GM23248 (cell line): Measurements from ENCODE around the gene SETBP1. TPM values are rescaled to one million over a fixed set of nuclear protein-coding genes. Genes with fewer than 3 reads are reported as not detected.

ENCODE experiments used
- DNase-seq: peaks from one replicate; pipeline ENCODE4 v3.0.0-alpha.2; 2015
- H2AFZ ChIP-seq: fragments of 200-600 bp; sonication (generic); 2 replicates; pipeline ENCODE4 v1.6.1; 2016; ENCODE audit warnings: antibody characterized with exemption
- H3F3A ChIP-seq: fragments of 200-600 bp; sonication (generic); 2 replicates; pipeline ENCODE4 v1.6.1; 2016; ENCODE audit warnings: mild to moderate bottlenecking, antibody characterized with exemption, mixed run types; ENCODE audit not compliant: insufficient read depth
- H3K27ac ChIP-seq: fragments of 200-600 bp; sonication (generic); 2 replicates; pipeline ENCODE4 v1.5.1; 2016; ENCODE audit warnings: mild to moderate bottlenecking
- H3K27me3 ChIP-seq: fragments of 200-600 bp; sonication (generic); replicated peaks from 2 replicates; pipeline ENCODE4 v1.6.1; 2016; ENCODE audit warnings: mild to moderate bottlenecking; ENCODE audit not compliant: insufficient read depth
- H3K36me3 ChIP-seq: fragments of 200-600 bp; sonication (generic); 2 replicates; pipeline ENCODE4 v1.6.1; 2016; ENCODE audit warnings: low read depth, mild to moderate bottlenecking
- H3K4me1 ChIP-seq: fragments of 200-600 bp; sonication (generic); 2 replicates; pipeline ENCODE4 v1.6.1; 2016; ENCODE audit warnings: mild to moderate bottlenecking; ENCODE audit not compliant: insufficient read depth
- H3K4me2 ChIP-seq: fragments of 200-600 bp; sonication (generic); one replicate; pipeline ENCODE4 v1.6.1; 2016; ENCODE audit warnings: mild to moderate bottlenecking; ENCODE audit not compliant: unreplicated experiment
- H3K4me3 ChIP-seq: fragments of 200-600 bp; sonication (generic); 2 replicates; pipeline ENCODE4 v1.5.1; 2016; ENCODE audit warnings: mild to moderate bottlenecking
- H3K79me2 ChIP-seq: fragments of 200-600 bp; sonication (generic); 2 replicates; pipeline ENCODE4 v1.6.1; 2016; ENCODE audit warnings: mild to moderate bottlenecking; ENCODE audit not compliant: insufficient read depth
- H3K9ac ChIP-seq: fragments of 200-600 bp; sonication (generic); 2 replicates; pipeline ENCODE4 v1.6.1; 2016; ENCODE audit warnings: mild to moderate bottlenecking
- H3K9me2 ChIP-seq: fragments of 200-600 bp; sonication (generic); 2 replicates; pipeline ENCODE4 v1.6.1; 2016; ENCODE audit warnings: mixed run types, mild to moderate bottlenecking, moderate library complexity; ENCODE audit not compliant: insufficient read depth
- H3K9me3 ChIP-seq: fragments of 200-600 bp; sonication (generic); one replicate; pipeline ENCODE4 v1.6.1; 2017; ENCODE audit warnings: low read depth
- H4K20me1 ChIP-seq: fragments of 200-600 bp; sonication (generic); 2 replicates; pipeline ENCODE4 v1.6.0; 2016; ENCODE audit not compliant: insufficient read depth
- EZH2 ChIP-seq: fragments of 200-600 bp; sonication (generic); IDR thresholded peaks from 2 replicates; pipeline ENCODE4 v1.6.1; 2018; ENCODE audit warnings: antibody characterized with exemption, mild to moderate bottlenecking; ENCODE audit not compliant: insufficient read depth, poor library complexity, severe bottlenecking
- EZH2phosphoT487 ChIP-seq: fragments of 200-600 bp; sonication (generic); IDR thresholded peaks from 2 replicates; pipeline ENCODE4 v1.6.1; 2018; ENCODE audit warnings: antibody characterized with exemption, moderate library complexity, mild to moderate bottlenecking, low read depth; ENCODE audit not compliant: insufficient read depth
- WGBS, 2 experiments: methylation state at CpG; one replicate each; pipeline ENCODE4 v1.1.6; 2015 to 2017; ENCODE audit warnings: low lambda C conversion rate in 2 of 2, low coverage in 1 of 2; ENCODE audit errors: missing lambda C conversion rate in 2 of 2; 5-methylcytosine and 5-hydroxymethylcytosine counted together
- in situ Hi-C: fragments of 300-500 bp; cut with MboI; formaldehyde crosslinking; loops from 2 replicates; pipeline ENCODE4 v1.15.0; 2020
- polyA plus RNA-seq: library from polyadenylated mRNA; unstranded; fragments of >200 nt; fragmentation: Nextera tagmentation; extraction: Ambion mirVana; gene quantifications from 2 replicates; pipeline ENCODE4 v1.2.1, GENCODE V29; 2016
- total RNA-seq: library from RNA; depleted of rRNA; stranded (reverse); fragments of >200 nt; shearing (Covaris generic); gene quantifications from 2 replicates; pipeline ENCODE4 v1.2.3, GENCODE V29; 2014

SETBP1 gene
- total and polyA plus RNA-seq, 2 experiments from 2014 or later: 1.3 to 4.1 TPM

DNA sequence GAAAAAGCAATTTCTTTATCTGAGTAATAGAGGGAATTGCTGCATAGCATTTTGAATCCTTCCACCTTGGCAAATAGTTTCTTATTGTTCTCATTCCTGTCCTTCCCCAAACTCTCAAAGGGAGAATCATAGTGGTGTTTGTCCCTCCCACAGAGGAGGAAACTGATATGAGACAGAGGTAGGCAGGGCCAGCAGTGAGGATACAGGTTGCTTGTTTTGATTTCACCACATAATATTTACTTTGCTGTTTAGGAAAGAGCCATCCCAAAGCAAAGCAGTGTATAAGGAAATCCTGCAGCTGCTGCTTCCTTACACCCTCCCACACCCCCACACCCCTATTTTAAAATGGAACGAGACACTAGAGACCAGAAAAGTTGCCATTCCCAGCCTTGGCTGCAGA lies 195.3 kb downstream of the SETBP1 start:
- H3F3A ChIP-seq: no peaks in the 10 kb centered on the region
- H3K36me3 ChIP-seq: no peaks in the 10 kb centered on the region
- 91 to 92% methylated on average over 1 of the region's 1 CpG for WGBS, 2 experiments
- in situ Hi-C loops: loop anchor here (25.0 kb wide), 1 partner anchor 739 kb away; no protein-coding TSS in a partner anchor
- H4K20me1 ChIP-seq: no peaks in the 10 kb centered on the region
- H3K4me3 ChIP-seq: no peak overlapping the region
- H2AFZ ChIP-seq: no peak overlapping the region
- no peak overlapping the region for H3K27ac ChIP-seq
- H3K79me2 ChIP-seq: no peaks in the 10 kb centered on the region
- no peak for DNase-seq
- H3K27me3 ChIP-seq: no peaks in the 10 kb centered on the region
- no peaks in the 10 kb centered on the region for H3K9me2 ChIP-seq
- TF ChIP-seq EZH2: no peak
- TF ChIP-seq EZH2phosphoT487: no peak
- H3K9me3 ChIP-seq: no peaks in the 10 kb centered on the region
- no peak overlapping the region for H3K9ac ChIP-seq
- H3K4me2 ChIP-seq: no peak overlapping the region
- H3K4me1 ChIP-seq: no peaks in the 10 kb centered on the region

DNA sequence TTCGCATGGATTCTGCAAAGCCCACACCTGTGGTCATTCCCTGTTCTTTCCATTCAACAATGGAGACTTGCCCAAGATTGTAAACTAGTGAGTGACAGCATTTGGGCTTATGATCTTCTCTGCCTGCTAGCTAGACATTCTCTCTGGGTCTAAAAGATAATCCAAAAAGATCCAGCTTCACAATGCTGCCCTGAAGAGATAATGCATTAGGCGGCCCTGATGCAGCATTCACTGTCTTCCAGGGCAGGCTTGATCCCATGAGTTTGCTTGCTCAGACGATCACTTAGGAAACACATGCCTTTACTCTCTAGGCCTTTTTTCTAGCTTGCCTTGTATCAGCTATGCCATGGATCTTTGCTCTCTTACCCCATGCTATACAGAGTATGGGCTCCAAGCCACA lies 196.1 kb downstream of the SETBP1 start:
- WGBS, 2 experiments: 90 to 95% methylated on average over 3 of the region's 3 CpGs
- in situ Hi-C loops: loop anchor here (25.0 kb wide), 1 partner anchor 739 kb away; no protein-coding TSS in a partner anchor
- Histone ChIP-seq H4K20me1 (no peaks in the 10 kb centered on the region), H3K9me3 (no peaks in the 10 kb centered on the region), H3K36me3 (no peaks in the 10 kb centered on the region), H3K9ac (no peak overlapping the region), H3K27ac (no peak overlapping the region), H3K4me3 (no peak overlapping the region), H3K4me1 (no peaks in the 10 kb centered on the region), H3K9me2 (no peaks in the 10 kb centered on the region), H3K27me3 (no peaks in the 10 kb centered on the region), H2AFZ (no peak overlapping the region), H3K4me2 (no peak overlapping the region), H3F3A (no peaks in the 10 kb centered on the region), H3K79me2 (no peaks in the 10 kb centered on the region)
- TF ChIP-seq EZH2phosphoT487: no peak
- no peak for TF ChIP-seq EZH2
- DNase-seq: no peak

DNA sequence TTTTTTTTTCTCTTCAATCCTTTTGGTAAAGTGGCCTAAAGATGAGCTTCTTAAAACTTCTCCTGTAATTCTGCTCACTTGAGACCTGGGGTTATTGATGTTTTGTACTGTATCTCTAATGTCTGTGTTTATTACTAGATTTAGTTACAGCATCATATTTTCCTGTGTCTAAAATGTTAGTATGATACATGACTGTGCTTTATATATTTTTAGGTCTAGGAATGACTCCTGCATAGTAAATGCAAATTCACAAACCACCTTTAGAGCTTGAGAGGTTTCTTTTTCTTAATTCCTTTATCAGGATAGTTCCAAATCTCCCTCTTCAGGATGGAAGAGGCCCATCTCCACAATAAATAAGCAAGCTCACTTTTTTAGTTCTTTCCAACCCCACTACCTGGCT lies 197.6 kb downstream of the SETBP1 start:
- Histone ChIP-seq H3K4me1 (0 out of 2 replicates have a peak, but pooled peaks cover 6% of the 10 kb centered on the region), H2AFZ (no peak overlapping the region), H3F3A (no peaks in the 10 kb centered on the region), H3K27ac (no peak overlapping the region), H3K9ac (no peak overlapping the region), H3K27me3 (no peaks in the 10 kb centered on the region), H3K4me2 (no peak overlapping the region), H3K4me3 (no peak overlapping the region), H3K9me2 (no peaks in the 10 kb centered on the region), H3K9me3 (no peaks in the 10 kb centered on the region), H3K79me2 (no peaks in the 10 kb centered on the region), H3K36me3 (no peaks in the 10 kb centered on the region), H4K20me1 (no peaks in the 10 kb centered on the region)
- in situ Hi-C loops: loop anchor here (25.0 kb wide), 1 partner anchor 741 kb away; no protein-coding TSS in a partner anchor
- no peak for TF ChIP-seq EZH2
- no peak for TF ChIP-seq EZH2phosphoT487
- no peak for DNase-seq

DNA sequence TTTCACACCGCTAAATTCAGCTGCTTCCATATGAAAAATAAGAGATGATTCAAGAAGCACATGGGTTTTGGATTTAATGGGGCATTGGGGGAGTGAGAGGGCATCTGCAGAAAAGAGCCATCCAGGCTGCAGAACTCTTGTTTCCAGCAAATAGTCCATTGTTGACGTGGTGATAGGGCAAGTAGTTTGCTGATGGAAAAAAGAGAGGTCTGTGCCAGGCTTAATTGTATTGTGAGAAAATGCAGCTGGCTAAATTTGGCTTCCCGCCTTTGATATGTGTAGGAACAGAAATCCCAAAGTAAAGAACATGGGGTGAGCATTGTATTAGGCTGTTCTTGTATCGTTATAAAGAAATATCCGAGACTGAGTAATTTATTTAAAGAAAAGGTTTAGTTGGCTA lies 199.5 kb downstream of the SETBP1 start:
- H3K4me1 ChIP-seq: peaks cover 21% of the 10 kb centered on the region
- H3K9me2 ChIP-seq: no peaks in the 10 kb centered on the region
- no peak overlapping the region for H3K9ac ChIP-seq
- no peak for DNase-seq
- no peaks in the 10 kb centered on the region for H3K36me3 ChIP-seq
- H3K9me3 ChIP-seq: no peaks in the 10 kb centered on the region
- no peaks in the 10 kb centered on the region for H4K20me1 ChIP-seq
- H3K4me3 ChIP-seq: no peak overlapping the region
- peaks cover 9% of the 10 kb centered on the region; the same call in 1 of the 2 replicates for H3F3A ChIP-seq
- no peak overlapping the region for H3K27ac ChIP-seq
- no peak overlapping the region for H2AFZ ChIP-seq
- H3K27me3 ChIP-seq: no peaks in the 10 kb centered on the region
- H3K79me2 ChIP-seq: no peaks in the 10 kb centered on the region
- no peak overlapping the region for H3K4me2 ChIP-seq
- WGBS, 2 experiments: 90 to 97% methylated on average over 5 of the region's 5 CpGs
- TF ChIP-seq EZH2phosphoT487: no peak
- TF ChIP-seq EZH2: no peak
- in situ Hi-C loops: loop anchor here (25.0 kb wide), 1 partner anchor 743 kb away; no protein-coding TSS in a partner anchor
